Testis (tissue), 3 donors: Measurements from ENCODE around the gene TECTB. TPM values are rescaled to one million over a fixed set of nuclear protein-coding genes. Genes with fewer than 3 reads are reported as not detected.

Source experiments
- DNase-seq: peaks from one replicate; pipeline ENCODE4 v3.0.0-alpha.2; 2019
- H3K27ac ChIP-seq, 2 donors: fragments of 200-600 bp; sonication (generic); one replicate each; pipeline ENCODE4 v1.5.1; 2019
- H3K27me3 ChIP-seq: fragments of 200-600 bp; sonication (generic); one replicate; pipeline ENCODE4 v1.5.1; 2019
- H3K36me3 ChIP-seq: fragments of 200-600 bp; sonication (generic); one replicate; pipeline ENCODE4 v1.5.1; 2017; ENCODE audit warnings: low read depth; ENCODE audit errors: missing control alignments
- H3K4me1 ChIP-seq: fragments of 200-600 bp; sonication (generic); one replicate; pipeline ENCODE4 v1.5.1; 2019
- H3K4me3 ChIP-seq, 2 donors: fragments of 200-600 bp; sonication (generic); one replicate each; pipeline ENCODE4 v1.5.1; 2017 to 2019
- H3K9me3 ChIP-seq: fragments of 200-600 bp; sonication (generic); one replicate; pipeline ENCODE4 v1.5.1; 2017
- CTCF ChIP-seq, 3 experiments: fragments of 450-650 bp in 2 of 3; fragments of 200-600 bp in 1 of 3; sonication (generic) in 1 of 3; IDR thresholded peaks; one replicate each; pipeline ENCODE4 v1.5.1; 2016 to 2019; ENCODE audit warnings: antibody characterized with exemption in 3 of 3, mild to moderate bottlenecking in 2 of 3, moderate library complexity in 1 of 3
- POLR2A ChIP-seq: fragments of 450-650 bp; IDR thresholded peaks from one replicate; pipeline ENCODE4 v1.6.1; 2017; ENCODE audit warnings: antibody characterized with exemption, mild to moderate bottlenecking, moderate library complexity
- WGBS, 2 donors: methylation state at CpG; one replicate each; pipeline ENCODE4 v1.1.5; 2018; 5-methylcytosine and 5-hydroxymethylcytosine counted together
- intact Hi-C: fragments of 100-400 bp; cut with DNase I; formaldehyde crosslinking; loops from one replicate; pipeline ENCODE4 v1.15.1; 2023; ENCODE audit warnings: low total_unique reads
- polyA plus RNA-seq: library from polyadenylated mRNA; stranded (reverse); fragments of 350-450 nt; fragmentation: Illumina TruSeq; extraction: RNeasy Lipid Tissue Mini Kit (QIAGEN cat#74804); gene quantifications from one replicate; pipeline ENCODE4 v1.2.3, GENCODE V29; 2014; ENCODE audit warnings: low read depth, low replicate concordance; ENCODE audit not compliant: insufficient read depth
- total RNA-seq, 2 donors: library from RNA; depleted of rRNA; stranded (reverse); fragments of >200 nt; gene quantifications; one replicate each; pipeline ENCODE4 v1.2.3, GENCODE V29; 2016

TECTB gene
- total and polyA plus RNA-seq, 3 donors from 2014 or later = 0.06 to 0.17 TPM; not detected in 1

GRCh38 chr10:112299456-112299855, 16.3 kb downstream of the TECTB start:
- Histone ChIP-seq H3K4me3 (no peak overlapping the region), H3K27me3 (no peaks in the 10 kb centered on the region), H3K36me3 (no peaks in the 10 kb centered on the region), H3K4me1 (no peaks in the 10 kb centered on the region), H3K27ac (no peak overlapping the region), H3K9me3 (no peaks in the 10 kb centered on the region)
- WGBS, 2 donors = 63 to 81% methylated on average over 15 of the region's 15 CpGs
- intact Hi-C loops = no loop called here
- no peak for DNase-seq
- TF ChIP-seq POLR2A = no peak
- no peak for TF ChIP-seq CTCF (IDR thresholded peaks at IDR 0.05)

- no peak for DNase-seq
- intact Hi-C loops = no loop called here
These were observed 19.1 kb downstream of the TECTB start for GRCh38 chr10:112302335-112302734.

DNA sequence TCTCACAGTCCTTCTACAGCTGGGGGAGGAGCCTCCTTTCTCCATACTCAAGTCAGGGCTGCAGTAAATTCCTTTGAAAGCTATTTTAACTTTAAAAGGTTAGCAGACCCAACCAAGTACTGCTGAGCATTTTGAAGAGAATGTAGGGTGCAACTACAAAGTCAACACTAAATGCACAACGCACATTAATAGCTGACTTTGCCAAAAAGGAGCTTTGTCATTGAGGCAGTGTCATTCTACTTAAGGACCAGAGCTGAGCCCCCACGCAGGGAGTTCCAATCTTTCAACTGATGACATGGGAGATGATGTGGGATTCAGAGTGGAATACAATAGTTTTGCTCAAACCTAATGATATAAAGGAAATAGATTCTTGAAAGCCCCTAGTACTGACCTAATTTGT, 20.3 kb downstream of the TECTB start:
- 91% methylated on average over 2 of the region's 2 CpGs for WGBS, 2 donors
- no peak overlapping the region for H3K4me3 ChIP-seq
- H3K27ac ChIP-seq = no peak overlapping the region
- H3K36me3 ChIP-seq = no peaks in the 10 kb centered on the region
- H3K27me3 ChIP-seq = no peaks in the 10 kb centered on the region
- no peaks in the 10 kb centered on the region for H3K4me1 ChIP-seq
- intact Hi-C loops = no loop called here
- no peak for DNase-seq
- H3K9me3 ChIP-seq = no peaks in the 10 kb centered on the region
- TF ChIP-seq CTCF (IDR thresholded peaks at IDR 0.05) (no peak), POLR2A (no peak)

More at GRCh38 chr10:112302335-112302734, 19.1 kb downstream of the TECTB start:
- Histone ChIP-seq H3K27me3 (no peaks in the 10 kb centered on the region), H3K27ac (no peak overlapping the region), H3K4me1 (no peaks in the 10 kb centered on the region), H3K9me3 (no peaks in the 10 kb centered on the region), H3K4me3 (no peak overlapping the region), H3K36me3 (no peaks in the 10 kb centered on the region)
- WGBS, 2 donors = 84 to 91% methylated on average over 3 of the region's 3 CpGs
- TF ChIP-seq POLR2A = no peak
- no peak for TF ChIP-seq CTCF (IDR thresholded peaks at IDR 0.05)

- no peak for DNase-seq
- WGBS, 2 donors = 72 to 82% methylated on average over 3 of the region's 3 CpGs
- Histone ChIP-seq H3K36me3 (no peaks in the 10 kb centered on the region), H3K27me3 (no peaks in the 10 kb centered on the region), H3K27ac (no peak overlapping the region), H3K4me1 (no peaks in the 10 kb centered on the region), H3K9me3 (no peaks in the 10 kb centered on the region), H3K4me3 (no peak overlapping the region)
- no peak for TF ChIP-seq CTCF (IDR thresholded peaks at IDR 0.05)
- no peak for TF ChIP-seq POLR2A
- intact Hi-C loops = no loop called here
These were observed 21.2 kb downstream of the TECTB start for GRCh38 chr10:112304267-112304859.
